ENCODE results near the gene SLC37A2. TPM values are rescaled to one million over a fixed set of nuclear protein-coding genes. Genes with fewer than 3 reads are reported as not detected.
"Not testable (repeated sequence)": the region's sequence is repeated elsewhere in the genome, so short reads cannot be mapped to it uniquely, and the experiment has no call there.

SLC37A2 gene
- total and polyA plus RNA-seq, 7 donors = 1.2 to 14.1 (median 5.8) TPM

DNA sequence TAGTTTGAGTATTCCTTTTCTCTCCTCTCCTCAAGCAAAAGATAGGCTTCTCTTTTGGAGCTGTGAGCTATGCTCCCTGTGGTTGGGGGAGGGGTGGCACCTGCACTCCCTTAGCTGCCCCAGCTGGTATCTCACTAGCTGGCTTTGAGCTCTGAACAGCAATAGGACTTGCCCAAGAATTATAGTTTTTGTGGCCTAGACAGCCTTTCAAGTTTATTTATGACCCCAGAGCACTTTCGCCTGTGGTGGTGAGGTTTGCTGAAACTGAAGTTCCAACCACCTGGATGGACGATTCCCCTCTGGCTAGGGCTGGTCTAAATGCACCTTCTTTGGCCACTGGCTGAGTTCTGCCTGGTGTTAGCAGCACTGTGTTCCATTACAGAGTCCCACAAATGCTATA lies 37.1 kb upstream of the SLC37A2 start:
- Histone ChIP-seq H3K36me3 (no peaks in the 10 kb centered on the region), H3K9me3 (no peaks in the 10 kb centered on the region), H3K4me3 (no peak overlapping the region), H3K4me1 (no peaks in the 10 kb centered on the region), H3K27me3 (no peaks in the 10 kb centered on the region), H3K27ac (no peak overlapping the region)
- intact Hi-C loops (cut with DNase I) = no loop called here
- TF ChIP-seq EP300 (IDR thresholded peaks at IDR 0.05) = no peak
- no peak for TF ChIP-seq POLR2A (IDR thresholded peaks at IDR 0.05)
- TF ChIP-seq, protein P1, sequence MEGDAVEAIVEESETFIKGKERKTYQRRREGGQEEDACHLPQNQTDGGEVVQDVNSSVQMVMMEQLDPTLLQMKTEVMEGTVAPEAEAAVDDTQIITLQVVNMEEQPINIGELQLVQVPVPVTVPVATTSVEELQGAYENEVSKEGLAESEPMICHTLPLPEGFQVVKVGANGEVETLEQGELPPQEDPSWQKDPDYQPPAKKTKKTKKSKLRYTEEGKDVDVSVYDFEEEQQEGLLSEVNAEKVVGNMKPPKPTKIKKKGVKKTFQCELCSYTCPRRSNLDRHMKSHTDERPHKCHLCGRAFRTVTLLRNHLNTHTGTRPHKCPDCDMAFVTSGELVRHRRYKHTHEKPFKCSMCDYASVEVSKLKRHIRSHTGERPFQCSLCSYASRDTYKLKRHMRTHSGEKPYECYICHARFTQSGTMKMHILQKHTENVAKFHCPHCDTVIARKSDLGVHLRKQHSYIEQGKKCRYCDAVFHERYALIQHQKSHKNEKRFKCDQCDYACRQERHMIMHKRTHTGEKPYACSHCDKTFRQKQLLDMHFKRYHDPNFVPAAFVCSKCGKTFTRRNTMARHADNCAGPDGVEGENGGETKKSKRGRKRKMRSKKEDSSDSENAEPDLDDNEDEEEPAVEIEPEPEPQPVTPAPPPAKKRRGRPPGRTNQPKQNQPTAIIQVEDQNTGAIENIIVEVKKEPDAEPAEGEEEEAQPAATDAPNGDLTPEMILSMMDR (IDR thresholded peaks at IDR 0.05) = no peak
- no peak for TF ChIP-seq POLR2AphosphoS5 (IDR thresholded peaks at IDR 0.05)
- 85 to 93% methylated on average over 2 of the region's 2 CpGs for WGBS, 2 donors
- no peak for DNase-seq

DNA sequence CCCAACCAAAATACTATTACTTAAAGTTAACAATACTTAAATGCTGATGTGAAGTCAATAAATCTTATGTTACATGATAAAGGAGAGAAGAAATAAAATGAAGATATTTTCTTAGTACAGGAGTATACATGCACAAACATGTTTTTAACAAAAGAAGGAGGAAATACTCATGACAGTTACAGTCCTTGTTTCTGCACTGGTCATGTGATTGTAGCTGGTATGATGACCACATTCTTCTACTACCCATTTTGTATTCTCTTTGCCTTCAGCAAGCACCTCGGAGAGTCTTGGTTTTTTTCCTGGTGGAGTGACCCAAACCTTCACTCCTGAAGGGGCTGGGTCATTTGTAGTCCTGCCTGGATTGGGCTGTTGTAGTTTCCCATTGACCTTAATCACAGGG lies 33.7 kb upstream of the SLC37A2 start:
- H3K36me3 ChIP-seq; H3K9me3 ChIP-seq; H3K4me3 ChIP-seq; H3K4me1 ChIP-seq; H3K27ac ChIP-seq; H3K27me3 ChIP-seq; intact Hi-C loops (cut with DNase I); DNase-seq: not testable (repeated sequence)
- 86 to 87% methylated on average over 1 of the region's 1 CpG for WGBS, 2 donors

DNA sequence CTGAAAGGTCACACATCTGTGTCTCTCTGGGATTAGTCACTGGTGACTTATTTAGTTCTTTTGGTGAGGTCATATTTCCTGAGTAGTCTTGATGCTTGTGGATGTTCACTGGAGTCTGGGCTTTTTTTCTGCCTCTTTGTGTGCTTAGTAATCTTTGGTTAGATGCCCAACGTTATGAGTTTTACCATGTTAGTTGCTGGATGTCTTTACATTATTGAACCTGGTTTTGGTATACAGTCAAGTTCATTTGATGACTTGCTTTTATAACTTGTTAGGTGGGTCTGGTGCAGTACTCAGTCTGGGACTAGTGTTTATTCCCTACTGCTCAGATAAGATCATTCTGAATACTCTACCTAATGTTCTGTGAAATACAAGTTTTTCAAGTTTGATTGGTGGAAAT lies 26.2 kb upstream of the SLC37A2 start:
- intact Hi-C loops (cut with DNase I) = no loop called here
- H3K27ac ChIP-seq = no peak overlapping the region
- no peaks in the 10 kb centered on the region for H3K36me3 ChIP-seq
- no peak for DNase-seq
- no peak for TF ChIP-seq EP300 (IDR thresholded peaks at IDR 0.05)
- TF ChIP-seq POLR2AphosphoS5 (IDR thresholded peaks at IDR 0.05) = no peak
- no peak for TF ChIP-seq POLR2A (IDR thresholded peaks at IDR 0.05)
- TF ChIP-seq, protein P1 (IDR thresholded peaks at IDR 0.05) = no peak
- H3K4me3 ChIP-seq = no peak overlapping the region
- H3K9me3 ChIP-seq = peaks cover 0 to 4% (median 0%) of the 10 kb centered on the region in 4 donors
- no peaks in the 10 kb centered on the region for H3K27me3 ChIP-seq
- H3K4me1 ChIP-seq = no peaks in the 10 kb centered on the region
- WGBS, 2 donors = 85 to 89% methylated on average over 1 of the region's 1 CpG

DNA sequence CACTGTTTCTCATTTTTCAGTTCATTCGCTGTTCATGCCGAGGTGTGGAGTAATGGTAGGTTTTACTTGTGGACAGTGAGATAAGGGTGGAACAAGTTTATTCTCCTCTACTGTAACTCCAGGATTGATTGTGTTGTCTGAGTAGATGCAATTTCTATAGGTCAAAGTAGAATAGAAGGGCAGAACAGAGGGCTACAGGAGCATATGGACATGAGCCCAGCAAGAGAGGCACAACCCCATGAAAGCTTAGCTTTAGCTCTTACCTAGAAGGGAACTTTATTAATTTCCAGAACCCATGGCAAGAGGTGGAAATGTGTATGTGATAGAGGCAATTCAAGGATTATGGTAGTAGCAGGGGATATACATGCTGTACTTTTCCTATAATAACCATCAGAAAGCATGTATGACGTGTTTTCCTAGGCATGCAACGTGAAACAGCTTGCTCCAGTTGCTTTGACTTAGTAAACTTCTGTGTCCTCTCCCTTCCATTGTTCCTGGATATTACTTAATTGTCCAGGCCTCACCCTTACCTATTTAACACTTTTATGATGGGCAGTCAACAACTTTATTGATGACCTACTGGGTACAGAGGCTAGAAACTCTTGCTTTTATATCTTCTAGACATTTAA lies 13.8 kb upstream of the SLC37A2 start:
- TF ChIP-seq POLR2A (IDR thresholded peaks at IDR 0.05) = no peak
- TF ChIP-seq EP300 (IDR thresholded peaks at IDR 0.05) = no peak
- no peak for TF ChIP-seq POLR2AphosphoS5 (IDR thresholded peaks at IDR 0.05)
- TF ChIP-seq, protein P1 (IDR thresholded peaks at IDR 0.05) = no peak
- intact Hi-C loops (cut with DNase I) = no loop called here
- H3K4me3 ChIP-seq = no peak overlapping the region
- H3K9me3 ChIP-seq = no peaks in the 10 kb centered on the region
- no peak overlapping the region for H3K27ac ChIP-seq
- no peak for DNase-seq
- H3K36me3 ChIP-seq = no peaks in the 10 kb centered on the region
- H3K4me1 ChIP-seq = no peaks in the 10 kb centered on the region
- H3K27me3 ChIP-seq = no peaks in the 10 kb centered on the region
- WGBS, 2 donors = 70 to 90% methylated on average over 4 of the region's 4 CpGs

DNA sequence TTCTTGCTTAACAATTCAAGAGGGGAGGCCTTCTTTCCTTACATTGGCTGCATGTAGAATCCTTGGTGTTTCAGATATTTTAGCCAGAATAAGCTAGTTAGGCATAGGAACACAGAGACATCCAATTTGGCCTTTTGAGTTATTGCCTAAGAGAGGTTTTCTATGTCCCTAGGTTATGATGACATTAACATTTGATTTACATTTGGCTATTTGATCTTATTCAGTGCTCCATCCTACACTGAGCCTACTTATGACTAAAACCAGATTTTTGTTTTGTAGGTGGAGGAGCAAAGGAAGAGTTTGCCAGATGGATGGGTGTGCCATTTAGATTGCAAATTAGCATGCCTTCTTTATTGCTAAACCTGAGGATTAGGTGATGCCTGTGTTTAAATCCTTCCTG lies 11.1 kb upstream of the SLC37A2 start:
- TF ChIP-seq POLR2A (IDR thresholded peaks at IDR 0.05) = no peak
- Histone ChIP-seq H3K9me3 (no peaks in the 10 kb centered on the region), H3K27me3 (no peaks in the 10 kb centered on the region), H3K36me3 (no peaks in the 10 kb centered on the region), H3K27ac (no peak overlapping the region), H3K4me1 (no peaks in the 10 kb centered on the region), H3K4me3 (no peak overlapping the region)
- DNase-seq = no peak
- intact Hi-C loops (cut with DNase I) = no loop called here

DNA sequence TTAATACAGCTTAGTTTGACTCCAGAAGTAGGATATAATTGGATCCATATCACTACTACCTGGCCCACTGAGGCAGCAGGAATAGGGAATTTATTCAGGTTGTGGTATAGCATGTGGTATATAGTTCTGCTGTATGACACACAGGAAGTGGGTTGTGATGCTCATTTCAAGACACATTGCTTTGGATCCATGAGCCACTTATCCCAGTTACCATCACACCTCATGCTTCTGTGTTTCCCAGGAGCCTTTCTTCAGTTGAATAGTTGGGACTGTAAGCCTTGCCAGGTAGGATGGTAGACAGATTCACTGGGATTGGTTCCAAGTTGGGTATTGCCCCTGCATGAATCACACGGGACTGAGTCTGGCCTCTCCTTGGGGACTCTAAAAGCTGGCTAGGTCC lies 9.9 kb upstream of the SLC37A2 start:
- H3K27ac ChIP-seq = no peak overlapping the region
- 79 to 91% methylated on average over 1 of the region's 1 CpG for WGBS, 2 donors
- intact Hi-C loops (cut with DNase I) = no loop called here
- no peaks in the 10 kb centered on the region for H3K27me3 ChIP-seq
- no peaks in the 10 kb centered on the region for H3K4me1 ChIP-seq
- DNase-seq = no peak
- H3K9me3 ChIP-seq = no peaks in the 10 kb centered on the region
- H3K36me3 ChIP-seq = no peaks in the 10 kb centered on the region
- TF ChIP-seq POLR2A (IDR thresholded peaks at IDR 0.05) = no peak
- TF ChIP-seq EP300 (IDR thresholded peaks at IDR 0.05) = no peak
- TF ChIP-seq, protein P1 (IDR thresholded peaks at IDR 0.05) = no peak
- TF ChIP-seq POLR2AphosphoS5 (IDR thresholded peaks at IDR 0.05) = no peak
- H3K4me3 ChIP-seq = no peak overlapping the region
